ENCODE results near the gene SLC30A7.

- no peak for TF ChIP-seq POLR2AphosphoS5 (IDR thresholded peaks at IDR 0.05; ENCODE audit: insufficient read depth in 1 of 2, low read depth in 1 of 2)
- TF ChIP-seq, protein P1, sequence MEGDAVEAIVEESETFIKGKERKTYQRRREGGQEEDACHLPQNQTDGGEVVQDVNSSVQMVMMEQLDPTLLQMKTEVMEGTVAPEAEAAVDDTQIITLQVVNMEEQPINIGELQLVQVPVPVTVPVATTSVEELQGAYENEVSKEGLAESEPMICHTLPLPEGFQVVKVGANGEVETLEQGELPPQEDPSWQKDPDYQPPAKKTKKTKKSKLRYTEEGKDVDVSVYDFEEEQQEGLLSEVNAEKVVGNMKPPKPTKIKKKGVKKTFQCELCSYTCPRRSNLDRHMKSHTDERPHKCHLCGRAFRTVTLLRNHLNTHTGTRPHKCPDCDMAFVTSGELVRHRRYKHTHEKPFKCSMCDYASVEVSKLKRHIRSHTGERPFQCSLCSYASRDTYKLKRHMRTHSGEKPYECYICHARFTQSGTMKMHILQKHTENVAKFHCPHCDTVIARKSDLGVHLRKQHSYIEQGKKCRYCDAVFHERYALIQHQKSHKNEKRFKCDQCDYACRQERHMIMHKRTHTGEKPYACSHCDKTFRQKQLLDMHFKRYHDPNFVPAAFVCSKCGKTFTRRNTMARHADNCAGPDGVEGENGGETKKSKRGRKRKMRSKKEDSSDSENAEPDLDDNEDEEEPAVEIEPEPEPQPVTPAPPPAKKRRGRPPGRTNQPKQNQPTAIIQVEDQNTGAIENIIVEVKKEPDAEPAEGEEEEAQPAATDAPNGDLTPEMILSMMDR (IDR thresholded peaks at IDR 0.05) = no peak
These were observed 19.6 kb upstream of the SLC30A7 start for GRCh38 chr1:100876291-100876690.
